ENCODE data around the gene DLGAP1.

Gene DLGAP1

DNA sequence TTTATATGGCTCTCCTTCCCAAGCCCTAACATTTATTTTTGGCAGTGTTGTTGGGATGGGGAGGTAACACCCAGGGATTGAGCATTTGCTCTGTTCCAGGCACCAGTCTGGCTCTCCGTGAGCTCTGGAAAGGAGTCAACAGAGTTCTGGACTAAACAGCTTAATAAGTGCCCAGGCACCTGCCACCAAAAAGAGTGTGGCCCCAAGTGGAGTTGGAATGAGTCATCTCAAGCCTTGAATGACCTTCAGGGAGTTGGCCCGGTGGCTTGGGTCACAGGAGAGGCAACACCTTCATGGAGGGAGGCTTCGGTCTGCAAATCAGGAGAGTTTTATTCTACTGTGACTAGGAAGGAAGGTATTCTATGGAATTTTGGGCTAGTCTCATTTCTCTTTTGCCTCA lies 203.2 kb downstream of the DLGAP1 start:
- no peaks in the 10 kb centered on the region for H4K20me1 ChIP-seq (ENCODE audit: insufficient read depth, low read length)
- no peaks in the 10 kb centered on the region for H3K4me1 ChIP-seq (ENCODE audit: insufficient read depth, low read length, severe bottlenecking)
- no peaks in the 10 kb centered on the region for H3K79me2 ChIP-seq (ENCODE audit: insufficient read depth, low read length)
- H2AFZ ChIP-seq (ENCODE audit: low read length), result no peak overlapping the region
- no peak overlapping the region for H3K27ac ChIP-seq (ENCODE audit: low read depth, low read length, poor library complexity, severe bottlenecking)
- H3K9me3 ChIP-seq (ENCODE audit: low read length), result no peaks in the 10 kb centered on the region
- no peaks in the 10 kb centered on the region for H3F3A ChIP-seq (ENCODE audit: insufficient read depth, low read length)
- no peaks in the 10 kb centered on the region for H3K27me3 ChIP-seq (ENCODE audit: insufficient read depth, low read length)
- no peak overlapping the region for H3K4me2 ChIP-seq (ENCODE audit: low read length)
- TF ChIP-seq EZH2 (IDR thresholded peaks at IDR 0.05; ENCODE audit: borderline replicate concordance, low read length), result no peak
- TF ChIP-seq, protein P1, sequence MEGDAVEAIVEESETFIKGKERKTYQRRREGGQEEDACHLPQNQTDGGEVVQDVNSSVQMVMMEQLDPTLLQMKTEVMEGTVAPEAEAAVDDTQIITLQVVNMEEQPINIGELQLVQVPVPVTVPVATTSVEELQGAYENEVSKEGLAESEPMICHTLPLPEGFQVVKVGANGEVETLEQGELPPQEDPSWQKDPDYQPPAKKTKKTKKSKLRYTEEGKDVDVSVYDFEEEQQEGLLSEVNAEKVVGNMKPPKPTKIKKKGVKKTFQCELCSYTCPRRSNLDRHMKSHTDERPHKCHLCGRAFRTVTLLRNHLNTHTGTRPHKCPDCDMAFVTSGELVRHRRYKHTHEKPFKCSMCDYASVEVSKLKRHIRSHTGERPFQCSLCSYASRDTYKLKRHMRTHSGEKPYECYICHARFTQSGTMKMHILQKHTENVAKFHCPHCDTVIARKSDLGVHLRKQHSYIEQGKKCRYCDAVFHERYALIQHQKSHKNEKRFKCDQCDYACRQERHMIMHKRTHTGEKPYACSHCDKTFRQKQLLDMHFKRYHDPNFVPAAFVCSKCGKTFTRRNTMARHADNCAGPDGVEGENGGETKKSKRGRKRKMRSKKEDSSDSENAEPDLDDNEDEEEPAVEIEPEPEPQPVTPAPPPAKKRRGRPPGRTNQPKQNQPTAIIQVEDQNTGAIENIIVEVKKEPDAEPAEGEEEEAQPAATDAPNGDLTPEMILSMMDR (IDR thresholded peaks at IDR 0.05; ENCODE audit: low read length), result no peak
- no peaks in the 10 kb centered on the region for H3K36me3 ChIP-seq (ENCODE audit: insufficient read depth, low read length)
- no peak overlapping the region for H3K9ac ChIP-seq (ENCODE audit: low read length)
- no peaks in the 10 kb centered on the region for H3K9me2 ChIP-seq (ENCODE audit: low read depth, low read length)
- no peak overlapping the region for H3K4me3 ChIP-seq (ENCODE audit: low read depth, low read length, poor library complexity, severe bottlenecking)

DNA sequence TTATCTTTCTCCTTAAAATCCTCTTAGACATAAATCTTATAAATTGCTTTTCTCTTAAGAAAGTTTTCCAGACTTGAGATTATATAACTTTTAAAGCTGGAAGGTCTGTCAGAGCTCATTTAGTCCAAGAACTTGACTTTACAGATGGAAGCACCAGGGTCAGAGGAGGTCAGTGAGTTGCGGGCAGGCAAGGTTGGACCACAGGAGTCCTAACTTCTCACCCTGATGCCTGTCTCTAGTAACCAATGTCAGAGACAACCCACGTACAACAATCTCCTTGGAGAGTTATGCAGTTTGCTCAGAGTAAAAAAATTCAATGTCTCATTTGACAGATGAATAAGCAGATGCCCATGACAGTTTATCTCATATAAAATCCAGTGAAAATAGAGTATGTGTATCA lies 203.9 kb downstream of the DLGAP1 start:
- H3F3A ChIP-seq (ENCODE audit: insufficient read depth, low read length), result no peaks in the 10 kb centered on the region
- TF ChIP-seq EZH2 (IDR thresholded peaks at IDR 0.05; ENCODE audit: borderline replicate concordance, low read length), result no peak
- TF ChIP-seq, protein P1 (IDR thresholded peaks at IDR 0.05; ENCODE audit: low read length), result no peak
- H3K79me2 ChIP-seq (ENCODE audit: insufficient read depth, low read length), result no peaks in the 10 kb centered on the region
- no peak overlapping the region for H3K4me3 ChIP-seq (ENCODE audit: low read depth, low read length, poor library complexity, severe bottlenecking)
- H3K9me3 ChIP-seq (ENCODE audit: low read length), result no peaks in the 10 kb centered on the region
- no peak overlapping the region for H3K9ac ChIP-seq (ENCODE audit: low read length)
- H4K20me1 ChIP-seq (ENCODE audit: insufficient read depth, low read length), result no peaks in the 10 kb centered on the region
- H3K4me1 ChIP-seq (ENCODE audit: insufficient read depth, low read length, severe bottlenecking), result no peaks in the 10 kb centered on the region
- H3K27ac ChIP-seq (ENCODE audit: low read depth, low read length, poor library complexity, severe bottlenecking), result no peak overlapping the region
- H3K36me3 ChIP-seq (ENCODE audit: insufficient read depth, low read length), result no peaks in the 10 kb centered on the region
- no peak overlapping the region for H2AFZ ChIP-seq (ENCODE audit: low read length)
- no peak overlapping the region for H3K4me2 ChIP-seq (ENCODE audit: low read length)
- H3K27me3 ChIP-seq (ENCODE audit: insufficient read depth, low read length), result no peaks in the 10 kb centered on the region
- H3K9me2 ChIP-seq (ENCODE audit: low read depth, low read length), result no peaks in the 10 kb centered on the region

DNA sequence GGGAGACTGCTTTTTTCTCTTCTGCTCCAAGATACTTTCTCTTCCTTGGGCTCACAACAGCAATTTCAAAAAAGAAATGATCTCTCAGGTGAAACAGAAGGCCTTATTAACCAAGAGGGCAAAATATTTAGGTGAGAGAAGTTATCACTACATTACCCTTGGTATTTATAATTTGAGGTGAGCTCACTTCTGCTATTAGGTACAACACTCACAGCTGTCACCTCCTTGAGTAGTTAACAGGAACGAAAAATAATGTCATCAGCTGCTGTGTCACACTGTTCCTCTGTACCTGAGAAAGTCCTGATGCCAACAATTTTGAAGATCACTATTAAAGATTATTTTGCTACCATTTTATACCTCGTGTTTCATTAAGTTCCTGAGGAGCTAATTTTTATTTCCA lies 205.0 kb downstream of the DLGAP1 start:
- H3K36me3 ChIP-seq (ENCODE audit: insufficient read depth, low read length), result no peaks in the 10 kb centered on the region
- no peak overlapping the region for H3K4me2 ChIP-seq (ENCODE audit: low read length)
- TF ChIP-seq, protein P1 (IDR thresholded peaks at IDR 0.05; ENCODE audit: low read length), result no peak
- TF ChIP-seq EZH2 (IDR thresholded peaks at IDR 0.05; ENCODE audit: borderline replicate concordance, low read length), result no peak
- no peaks in the 10 kb centered on the region for H3K9me2 ChIP-seq (ENCODE audit: low read depth, low read length)
- H3K27me3 ChIP-seq (ENCODE audit: insufficient read depth, low read length), result no peaks in the 10 kb centered on the region
- H3K4me1 ChIP-seq (ENCODE audit: insufficient read depth, low read length, severe bottlenecking), result no peaks in the 10 kb centered on the region
- no peak overlapping the region for H3K27ac ChIP-seq (ENCODE audit: low read depth, low read length, poor library complexity, severe bottlenecking)
- H2AFZ ChIP-seq (ENCODE audit: low read length), result no peak overlapping the region
- no peaks in the 10 kb centered on the region for H3F3A ChIP-seq (ENCODE audit: insufficient read depth, low read length)
- H3K4me3 ChIP-seq (ENCODE audit: low read depth, low read length, poor library complexity, severe bottlenecking), result no peak overlapping the region
- no peaks in the 10 kb centered on the region for H4K20me1 ChIP-seq (ENCODE audit: insufficient read depth, low read length)
- H3K79me2 ChIP-seq (ENCODE audit: insufficient read depth, low read length), result no peaks in the 10 kb centered on the region
- no peaks in the 10 kb centered on the region for H3K9me3 ChIP-seq (ENCODE audit: low read length)
- H3K9ac ChIP-seq (ENCODE audit: low read length), result no peak overlapping the region

Data from OCI-LY1 (cell line).